ENCODE measurements around the gene USP22.

DNA sequence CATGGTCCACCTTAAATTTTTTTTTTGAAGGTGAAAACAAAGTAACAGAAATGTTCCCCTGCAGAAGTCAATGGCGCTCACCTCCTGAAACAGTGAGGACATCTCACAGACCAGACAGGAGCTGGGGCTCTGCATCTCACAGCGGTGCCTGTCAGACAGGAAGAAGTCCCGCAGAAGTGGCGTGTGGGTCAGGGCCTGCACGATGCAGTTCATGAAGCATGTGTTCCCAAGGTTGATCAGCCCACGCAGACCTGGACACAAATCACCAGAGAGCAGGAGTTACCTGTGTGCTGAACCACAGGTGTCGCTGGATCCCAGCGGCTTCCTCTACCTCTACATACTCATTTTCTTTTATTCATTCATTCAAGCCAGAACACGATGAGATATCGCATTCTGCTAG is 24.9 kb downstream of the USP22 start:
- TF ChIP-seq MAX (IDR thresholded peaks at IDR 0.05; ENCODE audit: insufficient read depth, insufficient read length) (no peak), POLR2A (IDR thresholded peaks at IDR 0.05; ENCODE audit: low read depth, low read length) (no peak), EZH2 (IDR thresholded peaks at IDR 0.05; ENCODE audit: borderline replicate concordance, low read depth, low read length, severe bottlenecking) (no peak), JUN (IDR thresholded peaks at IDR 0.05; ENCODE audit: borderline replicate concordance, insufficient read depth, insufficient read length, low read depth) (no peak), POLR2AphosphoS5 (IDR thresholded peaks at IDR 0.05; ENCODE audit: insufficient read depth, low read depth, low read length) (no peak), GATA2 (IDR thresholded peaks at IDR 0.05; ENCODE audit: insufficient read depth, insufficient read length, low read depth, low read length) (no peak), FOS (IDR thresholded peaks at IDR 0.05; ENCODE audit: borderline replicate concordance, insufficient read depth, low read length) (no peak), MYC (IDR thresholded peaks at IDR 0.05; ENCODE audit: low read depth, low read length) (no peak)
- TF ChIP-seq, protein P1, sequence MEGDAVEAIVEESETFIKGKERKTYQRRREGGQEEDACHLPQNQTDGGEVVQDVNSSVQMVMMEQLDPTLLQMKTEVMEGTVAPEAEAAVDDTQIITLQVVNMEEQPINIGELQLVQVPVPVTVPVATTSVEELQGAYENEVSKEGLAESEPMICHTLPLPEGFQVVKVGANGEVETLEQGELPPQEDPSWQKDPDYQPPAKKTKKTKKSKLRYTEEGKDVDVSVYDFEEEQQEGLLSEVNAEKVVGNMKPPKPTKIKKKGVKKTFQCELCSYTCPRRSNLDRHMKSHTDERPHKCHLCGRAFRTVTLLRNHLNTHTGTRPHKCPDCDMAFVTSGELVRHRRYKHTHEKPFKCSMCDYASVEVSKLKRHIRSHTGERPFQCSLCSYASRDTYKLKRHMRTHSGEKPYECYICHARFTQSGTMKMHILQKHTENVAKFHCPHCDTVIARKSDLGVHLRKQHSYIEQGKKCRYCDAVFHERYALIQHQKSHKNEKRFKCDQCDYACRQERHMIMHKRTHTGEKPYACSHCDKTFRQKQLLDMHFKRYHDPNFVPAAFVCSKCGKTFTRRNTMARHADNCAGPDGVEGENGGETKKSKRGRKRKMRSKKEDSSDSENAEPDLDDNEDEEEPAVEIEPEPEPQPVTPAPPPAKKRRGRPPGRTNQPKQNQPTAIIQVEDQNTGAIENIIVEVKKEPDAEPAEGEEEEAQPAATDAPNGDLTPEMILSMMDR (IDR thresholded peaks at IDR 0.05; ENCODE audit: extremely low read depth in 1 of 2, insufficient read depth in 1 of 2, low read depth in 1 of 2, low read length in 2 of 2), result no peak
